Calu3 (cell line): Measurements from ENCODE around the gene LDB3. TPM values are rescaled to one million over a fixed set of nuclear protein-coding genes. Genes with fewer than 3 reads are reported as not detected.

Experiments
- BruUV-seq: library from RNA; stranded (reverse); fragments of 400-500 nt; replicated peaks from 2 replicates; lab custom pipeline; 2021; lab: Mats Ljungman, UMichigan
- CTCF ChIA-PET: fragments of 300-600 bp; sonication (Branson Sonifier 250); formaldehyde crosslinking; loops from one replicate; lab custom pipeline; 2022; ENCODE audit warnings: antibody characterized with exemption; lab: Charles Lee
- DNase-seq: peaks from one replicate; pipeline ENCODE4 v3.0.0; 2022
- H3K27ac Mint-ChIP-seq: one replicate; pipeline ENCODE4 v1.8.0; 2022; ENCODE audit warnings: mixed read lengths; ENCODE audit not compliant: unreplicated experiment
- H3K27me3 Mint-ChIP-seq: one replicate; pipeline ENCODE4 v1.8.0; 2022; ENCODE audit warnings: mixed read lengths; ENCODE audit not compliant: unreplicated experiment
- H3K36me3 Mint-ChIP-seq: one replicate; pipeline ENCODE4 v1.8.0; 2022; ENCODE audit warnings: mild to moderate bottlenecking, moderate library complexity, mixed read lengths; ENCODE audit not compliant: insufficient read depth, unreplicated experiment
- H3K4me1 Mint-ChIP-seq: one replicate; pipeline ENCODE4 v1.8.0; 2022; ENCODE audit warnings: mild to moderate bottlenecking, low read depth, mixed read lengths; ENCODE audit not compliant: unreplicated experiment
- H3K4me3 Mint-ChIP-seq: one replicate; pipeline ENCODE4 v1.8.0; 2022; ENCODE audit warnings: mild to moderate bottlenecking, low read depth, moderate library complexity, mixed read lengths; ENCODE audit not compliant: unreplicated experiment
- H3K9me3 Mint-ChIP-seq: one replicate; pipeline ENCODE4 v1.8.0; 2022; ENCODE audit warnings: low read depth, mixed read lengths; ENCODE audit not compliant: unreplicated experiment
- CTCF ChIP-seq: fragments of 200-600 bp; IDR thresholded peaks from one replicate; pipeline ENCODE4 v1.8.0; 2022; ENCODE audit warnings: antibody characterized with exemption; ENCODE audit not compliant: unreplicated experiment
- intact Hi-C: fragments of 100-400 bp; cut with micrococcal nuclease; formaldehyde crosslinking; loops from one replicate; pipeline ENCODE4 v1.10.0; 2022; ENCODE audit not compliant: unreplicated experiment
- total RNA-seq: library from RNA; stranded (reverse); gene quantifications from 2 replicates; pipeline ENCODE4 v1.2.3, GENCODE V29; 2022

The LDB3 gene
- total RNA-seq, 1 experiment from 2014 or later, result not detected

DNA sequence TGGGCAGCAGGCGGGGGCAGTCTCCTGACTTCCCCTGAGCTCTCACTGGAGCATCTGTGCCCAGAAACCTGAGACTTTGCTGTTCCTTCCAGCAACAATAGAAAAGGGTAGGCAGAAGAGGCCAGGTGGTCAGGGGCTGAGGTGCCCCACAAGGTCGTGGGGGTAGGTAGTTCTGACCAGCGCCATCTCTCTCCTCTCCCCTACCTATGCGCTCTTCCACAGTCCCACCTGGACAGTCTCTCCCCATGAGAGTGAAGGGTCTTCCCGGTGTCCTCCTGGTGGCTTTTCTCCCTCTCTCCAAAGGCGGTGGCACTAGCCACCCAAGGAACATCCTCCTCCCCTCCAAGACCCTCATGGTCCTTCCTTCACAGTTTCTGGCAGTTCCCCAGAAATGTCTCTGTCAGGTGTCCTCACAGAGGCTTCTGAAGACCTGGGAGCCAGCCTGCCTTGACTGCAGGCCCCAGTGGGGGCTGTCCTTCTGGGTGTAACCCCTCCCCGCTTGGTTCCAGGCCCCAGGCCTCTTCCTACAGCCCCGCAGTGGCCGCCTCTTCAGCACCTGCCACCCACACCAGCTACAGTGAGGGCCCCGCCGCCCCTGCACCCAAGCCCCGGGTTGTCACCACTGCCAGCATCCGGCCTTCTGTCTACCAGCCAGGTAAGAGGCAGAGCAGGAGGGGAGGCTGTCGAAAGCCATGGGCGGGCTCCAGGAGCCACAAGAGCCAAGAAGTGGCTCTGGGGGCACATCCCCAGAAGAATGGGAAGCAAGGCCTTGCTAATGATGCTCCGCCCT is 41.3 kb downstream of the LDB3 start:
- CTCF ChIA-PET, result no interaction called here
- no peak for TF ChIP-seq CTCF
- Mint-ChIP-seq H3K27me3 (no peaks in the 10 kb centered on the region), H3K4me1 (no peaks in the 10 kb centered on the region), H3K36me3 (peaks cover 12% of the 10 kb centered on the region), H3K4me3 (no peak overlapping the region), H3K27ac (peak overlapping the region; percentile 30), H3K9me3 (no peaks in the 10 kb centered on the region)
- no peak for DNase-seq
- BruUV-seq, result no TSS peak
- intact Hi-C loops, result loop anchor here (5.0 kb wide), 1 partner anchor 188 kb away; no protein-coding TSS in a partner anchor

- Mint-ChIP-seq H3K4me3 (peak overlapping the region; percentile 69), H3K27me3 (no peaks in the 10 kb centered on the region), H3K36me3 (peaks cover 12% of the 10 kb centered on the region), H3K27ac (peak overlapping the region; percentile 34), H3K9me3 (no peaks in the 10 kb centered on the region), H3K4me1 (no peaks in the 10 kb centered on the region)
- BruUV-seq, result no TSS peak
- TF ChIP-seq CTCF, result peak; percentile 76
- peak; percentile 89 for DNase-seq
- CTCF ChIA-PET, result no interaction called here
- intact Hi-C loops, result loop anchor here (5.0 kb wide), 1 partner anchor 186 kb away; no protein-coding TSS in a partner anchor
These were observed 42.7 kb downstream of the LDB3 start for GRCh38 chr10:86710987-86711512.

DNA sequence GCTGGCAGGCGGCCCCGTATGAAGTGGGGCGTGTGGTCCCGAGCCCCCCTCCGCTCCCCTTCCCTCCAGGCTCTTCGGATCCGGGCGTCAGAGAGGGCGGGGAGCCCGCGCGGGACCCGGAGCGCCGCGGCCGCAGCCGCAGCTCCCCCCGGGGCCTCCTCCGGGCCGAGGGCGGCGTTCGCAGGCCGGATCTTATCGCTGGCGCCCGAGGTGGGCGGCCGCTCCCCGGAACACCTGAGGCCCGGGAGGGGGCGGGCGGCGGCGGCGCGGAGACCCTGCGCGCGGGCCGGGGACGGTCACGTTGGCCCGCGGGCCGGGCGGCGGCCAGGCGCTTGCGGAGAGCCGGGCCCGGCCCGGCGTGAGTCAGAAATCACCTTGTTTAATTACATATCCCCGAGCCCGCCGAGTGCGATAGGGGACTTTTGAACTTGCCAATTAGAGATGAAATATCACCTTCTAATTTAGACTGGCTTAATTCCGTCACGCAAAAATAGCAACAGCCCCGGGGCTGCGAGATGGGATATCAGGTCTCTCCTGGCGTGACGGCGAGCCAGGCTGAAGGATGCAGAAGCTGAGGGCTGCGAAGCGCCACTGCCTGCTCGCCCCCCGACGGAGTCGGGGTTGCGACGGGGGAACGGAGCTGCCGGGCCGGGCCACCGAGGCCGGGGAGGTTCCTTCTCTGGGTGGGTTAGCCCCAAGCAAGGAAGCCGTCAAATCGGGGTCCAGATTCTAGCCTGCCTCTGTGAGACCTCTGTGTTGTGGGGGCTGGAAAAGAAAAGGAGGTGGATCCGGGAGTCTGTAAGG is 43.4 kb downstream of the LDB3 start:
- no TSS peak for BruUV-seq
- H3K9me3 Mint-ChIP-seq, result no peaks in the 10 kb centered on the region
- no peak for TF ChIP-seq CTCF
- peak; percentile 25 for DNase-seq
- H3K36me3 Mint-ChIP-seq, result peaks cover 12% of the 10 kb centered on the region
- intact Hi-C loops, result loop anchor here (5.0 kb wide), 1 partner anchor 186 kb away; no protein-coding TSS in a partner anchor
- CTCF ChIA-PET, result no interaction called here
- no peaks in the 10 kb centered on the region for H3K27me3 Mint-ChIP-seq
- no peaks in the 10 kb centered on the region for H3K4me1 Mint-ChIP-seq
- no peak overlapping the region for H3K27ac Mint-ChIP-seq
- H3K4me3 Mint-ChIP-seq, result peak overlapping the region; percentile 69

DNA sequence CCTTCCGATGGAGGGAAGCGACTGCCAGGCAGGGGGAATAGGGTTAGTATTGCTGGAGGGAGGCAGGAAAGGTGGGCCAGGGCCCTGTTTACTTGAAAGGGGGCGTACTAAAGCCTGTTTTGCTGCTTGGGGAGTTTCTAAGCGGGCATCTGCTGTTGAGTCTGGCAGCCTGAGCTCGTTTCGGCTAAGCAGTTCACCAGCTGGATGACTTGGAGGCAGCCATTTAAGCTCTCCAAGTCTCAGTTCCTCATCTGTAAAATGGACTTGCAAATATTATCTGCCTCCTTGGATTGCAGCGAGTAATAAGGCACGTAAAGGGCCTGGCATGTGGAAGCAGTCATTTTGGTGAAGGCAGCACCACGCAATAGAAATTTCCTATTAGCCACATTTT is 44.0 kb downstream of the LDB3 start:
- Mint-ChIP-seq H3K4me1 (no peaks in the 10 kb centered on the region), H3K36me3 (peaks cover 12% of the 10 kb centered on the region), H3K27ac (no peak overlapping the region), H3K9me3 (no peaks in the 10 kb centered on the region), H3K4me3 (peak overlapping the region; percentile 69), H3K27me3 (no peaks in the 10 kb centered on the region)
- DNase-seq, result no peak
- TF ChIP-seq CTCF, result no peak
- BruUV-seq, result no TSS peak
- intact Hi-C loops, result loop anchor here (5.0 kb wide), 1 partner anchor 185 kb away; no protein-coding TSS in a partner anchor
- CTCF ChIA-PET, result no interaction called here
